ENCODE measurements around the gene CCDC197.

The CCDC197 gene

DNA sequence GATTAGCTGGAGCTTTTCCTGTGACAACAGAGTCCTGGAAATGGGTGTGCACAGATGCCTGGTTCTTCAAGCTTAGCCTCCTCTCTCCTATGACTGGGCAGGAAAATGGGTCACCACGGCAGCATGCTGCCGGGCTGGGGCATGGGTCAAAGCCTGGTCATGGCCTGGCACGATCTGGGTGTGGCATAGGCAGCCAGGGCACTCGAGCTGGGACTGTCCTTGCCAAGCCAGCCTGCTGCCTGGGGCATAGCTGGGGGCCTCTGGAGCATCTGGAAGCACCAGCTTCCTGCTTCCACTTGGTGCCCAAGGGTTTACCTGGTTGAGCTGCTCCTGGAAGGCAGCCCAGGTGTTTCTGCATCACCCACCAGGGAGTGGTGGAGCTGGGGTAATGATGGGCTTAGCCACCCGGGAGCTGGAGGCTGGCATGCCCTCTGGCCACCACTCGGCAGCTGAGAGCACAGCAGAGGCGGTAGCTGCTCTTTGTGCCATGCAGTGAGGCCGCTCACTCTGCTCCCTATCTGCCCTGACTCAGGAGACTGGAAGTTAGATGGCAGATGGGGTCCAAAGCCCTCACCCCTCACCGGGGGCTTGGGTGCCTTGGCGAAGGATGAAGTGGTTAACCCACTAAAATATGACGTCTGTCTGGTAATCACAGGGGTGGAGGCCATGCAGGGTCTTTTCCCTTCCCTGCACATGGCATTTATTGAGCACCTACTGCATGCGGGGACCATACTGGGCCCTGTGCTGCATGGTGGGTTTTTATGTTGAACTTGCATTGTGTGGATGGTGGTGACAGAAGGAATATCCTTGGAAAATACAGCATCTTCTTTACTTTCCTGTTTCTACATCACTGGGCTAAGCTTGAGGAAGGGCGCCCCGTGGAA lies 30.7 kb downstream of the CCDC197 start:
- DNase-seq = no peak

DNA sequence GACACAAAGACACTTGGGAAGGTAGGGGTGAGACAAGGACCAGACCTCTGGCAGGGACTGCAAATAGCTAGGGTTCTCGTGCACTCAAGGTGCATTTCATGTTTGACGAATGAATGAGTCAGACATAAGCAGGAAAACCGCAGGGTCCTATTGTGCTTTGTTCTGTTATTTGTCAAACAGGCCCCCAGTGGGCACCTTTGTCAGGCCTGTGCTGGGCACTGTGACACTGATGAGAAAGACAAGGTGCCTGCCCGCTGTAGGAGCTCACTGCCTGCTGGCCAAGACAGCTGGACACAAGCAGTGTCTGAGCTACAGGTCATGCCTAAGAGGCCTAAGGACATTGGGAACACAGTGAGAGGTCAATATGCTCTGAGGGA lies 31.3 kb downstream of the CCDC197 start:
- DNase-seq = peak; percentile 71

DNA sequence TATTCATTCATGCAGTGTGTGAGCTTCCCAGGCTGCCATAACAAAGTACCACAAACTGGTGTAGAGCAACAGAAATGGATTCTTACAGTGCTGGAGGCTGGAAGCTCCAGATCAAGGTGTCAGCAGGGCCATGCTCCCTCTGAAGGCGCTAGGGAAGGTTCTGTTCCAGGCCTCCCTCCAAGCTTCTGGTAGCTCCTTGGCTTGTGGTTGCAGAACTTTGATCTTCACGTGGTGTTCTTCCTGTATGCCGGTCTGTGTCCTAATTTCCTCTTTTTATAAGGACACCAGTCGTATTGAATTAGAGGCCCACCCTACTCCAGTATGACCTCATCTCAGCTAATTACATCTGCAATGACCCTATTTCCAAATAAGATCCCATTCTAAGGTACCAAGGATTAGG lies 32.2 kb downstream of the CCDC197 start:
- DNase-seq = no peak

DNA sequence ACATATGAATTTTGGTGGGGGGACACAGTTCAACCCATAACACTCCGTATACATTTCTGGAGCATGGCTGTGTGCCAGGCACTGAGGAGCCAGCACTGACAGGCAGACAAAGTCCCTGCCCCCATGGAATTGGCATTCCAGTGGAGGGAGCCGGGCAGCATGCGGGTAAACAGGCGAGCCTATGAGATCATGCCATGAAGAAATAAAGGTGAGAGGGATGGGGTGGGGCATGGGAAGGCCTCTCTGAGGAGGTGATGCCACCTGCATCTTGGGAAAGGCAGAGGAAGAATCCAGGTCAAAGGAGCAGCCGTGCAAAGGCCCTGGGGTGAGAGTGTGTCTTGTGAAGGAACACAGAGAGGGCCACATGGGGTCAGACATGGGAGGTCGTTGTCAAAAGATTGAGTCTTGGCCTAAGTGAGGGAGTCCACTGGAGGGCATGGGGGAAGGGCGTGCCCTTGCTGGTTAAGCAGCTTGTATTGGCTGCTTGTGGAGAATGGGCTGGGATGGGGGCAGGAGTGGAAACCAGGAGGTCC lies 32.6 kb downstream of the CCDC197 start:
- DNase-seq = no peak

DNA sequence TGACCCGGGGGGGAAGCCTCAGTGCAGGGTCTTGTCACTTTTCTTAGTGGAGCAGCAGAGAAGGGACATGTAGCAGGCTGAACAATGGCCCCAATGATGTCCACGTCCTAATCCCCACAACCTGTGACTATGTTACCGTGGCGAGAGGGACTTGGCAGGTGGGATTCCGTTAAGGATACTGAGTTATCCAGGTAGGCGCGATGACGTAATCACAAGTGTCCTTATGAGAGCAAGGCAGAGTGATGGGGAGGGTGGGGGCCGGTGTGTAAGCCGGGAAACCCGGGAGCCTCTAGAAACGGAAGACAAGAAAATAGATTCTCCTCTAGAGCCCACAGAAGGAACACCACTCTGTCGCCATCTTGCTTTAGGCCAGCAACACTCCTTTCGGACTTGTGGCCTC lies 33.5 kb downstream of the CCDC197 start:
- DNase-seq = no peak

DNA sequence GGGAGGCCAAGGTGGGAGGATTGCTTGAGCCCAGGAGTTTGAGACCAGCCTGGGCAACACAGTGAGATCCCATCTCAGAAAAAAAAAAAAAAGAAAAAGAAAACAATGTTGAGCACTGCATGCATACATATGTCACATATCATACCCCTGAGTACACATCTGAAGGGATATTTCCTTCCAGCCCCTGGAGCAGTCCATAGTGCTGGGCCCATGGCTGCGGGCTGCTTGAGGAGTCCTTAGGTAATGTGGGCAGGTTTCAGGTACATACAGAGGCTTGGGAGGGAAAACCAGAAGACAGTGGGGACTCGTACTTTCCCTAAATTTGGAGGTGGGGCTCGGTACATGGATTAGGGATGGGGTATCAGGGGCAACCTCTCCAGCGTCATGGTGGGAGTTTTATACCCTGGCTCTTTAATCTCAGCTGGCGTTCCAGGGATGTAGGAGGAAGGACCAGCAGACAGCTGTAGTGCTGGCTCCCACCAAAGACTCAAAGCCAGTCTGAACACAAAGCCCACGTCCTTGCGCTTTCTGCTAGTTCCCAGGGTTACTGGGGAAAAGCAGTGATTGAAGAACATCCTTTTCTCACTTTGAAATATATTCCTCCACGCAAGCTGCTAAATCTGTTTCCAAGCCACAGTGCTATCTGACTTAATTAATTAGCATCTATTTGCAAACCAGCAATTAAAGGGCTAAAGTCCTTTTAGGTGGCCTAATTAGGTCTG lies 34.2 kb downstream of the CCDC197 start:
- no peak for DNase-seq

DNA sequence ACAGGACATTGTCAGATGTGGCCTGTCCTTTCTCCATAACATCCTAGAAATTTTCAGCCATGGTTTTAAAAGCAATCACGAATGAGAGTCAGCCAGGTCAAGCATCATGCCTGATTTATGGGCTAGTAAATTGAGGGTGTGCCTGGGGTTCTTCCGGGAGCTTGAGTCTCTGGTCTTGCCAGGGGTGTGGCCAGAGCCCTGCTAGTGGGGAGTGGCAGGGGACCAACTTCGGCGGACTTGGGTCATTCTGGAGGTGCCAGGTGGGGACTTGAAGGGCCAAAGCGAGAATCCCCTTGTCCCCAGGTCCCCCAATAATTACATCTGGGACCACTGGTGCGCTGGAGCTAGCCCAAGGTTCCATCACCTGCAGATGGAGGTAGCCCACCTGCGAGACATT lies 34.8 kb downstream of the CCDC197 start:
- no peak for DNase-seq

DNA sequence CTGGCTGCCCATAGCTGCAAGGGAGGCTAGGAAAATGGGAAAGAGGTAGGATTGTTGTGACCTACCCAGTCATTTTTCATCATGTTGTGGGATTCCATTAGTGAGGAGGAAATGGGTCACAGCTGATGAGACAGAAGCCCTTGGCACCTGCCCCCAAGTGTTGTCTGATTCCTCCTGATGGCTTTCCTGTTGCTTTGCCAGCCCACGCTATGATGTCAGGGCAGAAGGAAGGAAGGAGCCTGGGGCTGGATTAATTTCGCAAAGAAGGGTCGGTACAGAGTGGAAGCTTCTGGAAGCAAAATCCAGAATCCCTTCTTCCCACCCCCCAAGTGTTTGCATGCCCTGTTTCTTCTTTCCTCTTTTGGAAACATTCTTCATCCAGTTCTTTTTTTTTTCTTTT lies 37.8 kb downstream of the CCDC197 start:
- DNase-seq = no peak

DNA sequence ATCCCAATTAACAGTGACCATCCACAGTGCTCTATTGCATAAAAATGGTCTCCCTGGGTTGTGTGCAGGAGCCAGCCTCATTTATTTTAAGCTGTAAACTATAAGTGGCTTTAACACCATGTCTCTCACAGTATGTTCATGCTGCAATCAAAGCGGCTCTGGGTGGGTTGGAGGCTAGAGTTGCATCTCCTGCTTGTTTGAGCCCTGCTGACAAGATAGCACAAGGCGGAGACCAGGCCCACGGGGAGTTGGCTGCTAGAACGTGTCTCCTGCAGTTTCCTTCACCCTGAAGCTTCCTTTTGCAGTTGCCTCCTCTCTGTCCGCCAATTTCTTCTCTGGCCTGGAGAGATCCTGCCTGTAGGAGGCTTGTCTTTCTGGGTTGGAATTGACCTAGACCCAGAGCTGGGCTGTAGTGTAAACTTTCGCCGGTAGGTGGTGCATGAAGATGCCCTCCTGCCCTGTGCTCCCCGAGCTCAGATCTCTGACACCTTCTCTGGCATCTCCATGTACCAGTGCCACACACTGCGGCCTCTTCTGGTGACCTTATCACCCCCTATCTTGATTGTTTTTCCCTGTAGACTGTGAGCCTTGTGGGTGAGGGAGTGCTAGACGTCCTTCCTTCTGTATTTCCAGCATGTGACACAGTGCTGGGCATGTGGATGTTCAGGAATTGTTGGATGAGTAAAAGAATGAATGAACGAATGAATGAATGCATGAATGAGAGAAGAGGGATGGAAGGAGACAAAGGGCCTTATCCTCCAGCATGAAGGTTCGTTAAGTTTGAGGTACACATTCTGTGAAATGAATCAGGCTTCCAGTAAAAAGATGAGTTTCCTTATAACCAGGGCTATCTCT lies 39.4 kb downstream of the CCDC197 start:
- DNase-seq = peak; percentile 90

DNA sequence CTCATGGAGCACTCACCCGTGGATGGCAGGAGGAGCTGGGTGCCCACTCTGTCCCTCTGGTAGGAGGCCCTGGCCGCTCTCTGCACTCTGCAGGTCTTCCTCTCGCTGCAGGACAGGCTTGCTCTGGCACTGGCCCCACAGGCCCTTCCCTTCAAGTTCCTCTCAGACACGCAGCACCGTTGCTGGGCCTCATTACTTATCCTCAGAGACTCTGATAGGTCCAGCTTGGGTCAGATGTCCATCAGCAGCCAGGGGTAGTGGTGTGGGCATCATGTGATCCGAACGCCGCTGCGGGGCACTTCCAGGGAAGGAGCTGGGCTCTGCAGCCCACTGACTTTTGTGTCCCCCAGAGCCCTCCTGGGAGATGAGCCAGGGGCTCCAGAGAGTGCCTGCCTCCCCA lies 40.9 kb downstream of the CCDC197 start:
- peak; percentile 51 for DNase-seq

DNA sequence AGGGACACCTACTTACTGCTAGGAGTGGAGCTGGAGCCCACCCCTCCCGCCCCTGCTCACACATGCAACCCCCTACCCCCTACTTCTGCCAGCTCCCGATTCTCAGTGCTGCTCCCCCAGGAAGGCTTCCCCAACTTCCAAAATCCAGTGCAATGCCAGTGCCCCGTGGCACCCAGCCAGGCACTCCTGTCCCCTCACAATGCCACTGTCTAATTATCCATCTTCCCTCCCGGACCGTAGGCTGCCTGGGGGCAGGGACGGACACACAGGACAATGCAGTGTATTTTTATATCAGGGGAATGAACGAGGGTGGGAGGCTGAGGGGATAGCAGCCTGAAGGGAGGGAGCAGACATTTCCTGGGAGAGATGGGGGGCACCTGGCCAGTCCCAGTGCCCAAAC lies 41.4 kb downstream of the CCDC197 start:
- no peak for DNase-seq

DNA sequence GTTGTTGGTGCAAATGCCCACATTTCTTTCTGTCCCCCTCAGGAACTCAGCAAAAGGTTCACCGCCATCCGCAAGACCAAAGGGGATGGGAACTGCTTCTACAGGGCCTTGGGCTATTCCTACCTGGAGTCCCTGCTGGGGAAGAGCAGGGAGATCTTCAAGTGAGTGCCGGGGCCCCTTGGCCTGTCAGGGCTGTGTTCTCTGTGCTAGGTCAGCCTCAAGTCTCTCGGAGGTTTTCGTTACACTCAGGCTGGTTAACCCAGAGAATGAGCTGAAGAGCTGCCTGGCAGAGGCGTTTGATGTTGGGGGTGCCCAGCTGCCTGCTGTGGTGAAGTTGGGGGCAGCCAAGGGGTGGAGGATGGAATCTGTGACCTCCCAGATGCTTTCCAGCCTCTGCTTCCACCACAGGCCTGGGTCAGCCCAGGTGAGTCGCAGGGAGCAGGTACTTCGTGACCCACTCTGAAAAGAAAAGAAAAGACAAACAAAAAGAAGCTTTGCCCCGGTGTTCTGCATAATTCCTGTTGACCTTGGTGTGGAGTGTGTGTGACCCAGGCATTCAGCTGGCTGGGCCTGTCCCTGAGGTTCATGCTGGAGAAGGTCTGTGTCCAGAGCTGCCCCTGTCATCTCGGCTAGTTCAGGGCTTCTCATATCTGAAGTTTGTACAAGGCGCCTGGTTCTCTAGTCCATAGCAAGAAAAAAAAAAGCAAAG lies 42.0 kb downstream of the CCDC197 start:
- peak; percentile 36 for DNase-seq

DNA sequence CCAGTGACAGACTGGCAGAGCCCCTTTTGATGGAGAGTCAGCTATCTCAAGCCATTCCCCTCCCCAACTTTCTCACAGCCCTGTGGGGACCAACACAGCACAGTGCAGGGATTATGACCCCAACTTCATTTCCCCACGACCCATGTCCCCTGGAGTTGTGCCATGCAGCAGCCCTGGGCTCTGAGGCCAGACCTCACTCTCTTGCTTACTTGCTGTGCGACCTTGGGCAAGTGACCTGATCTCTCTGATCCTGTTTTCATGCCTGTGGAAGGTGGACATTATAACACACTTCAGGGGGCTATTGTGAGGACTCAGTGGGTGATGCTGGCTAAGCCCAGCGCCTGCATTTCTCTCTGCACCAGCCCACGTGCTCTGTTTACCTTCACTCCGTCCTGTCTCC lies 43.1 kb downstream of the CCDC197 start:
- DNase-seq = peak; percentile 35

DNA sequence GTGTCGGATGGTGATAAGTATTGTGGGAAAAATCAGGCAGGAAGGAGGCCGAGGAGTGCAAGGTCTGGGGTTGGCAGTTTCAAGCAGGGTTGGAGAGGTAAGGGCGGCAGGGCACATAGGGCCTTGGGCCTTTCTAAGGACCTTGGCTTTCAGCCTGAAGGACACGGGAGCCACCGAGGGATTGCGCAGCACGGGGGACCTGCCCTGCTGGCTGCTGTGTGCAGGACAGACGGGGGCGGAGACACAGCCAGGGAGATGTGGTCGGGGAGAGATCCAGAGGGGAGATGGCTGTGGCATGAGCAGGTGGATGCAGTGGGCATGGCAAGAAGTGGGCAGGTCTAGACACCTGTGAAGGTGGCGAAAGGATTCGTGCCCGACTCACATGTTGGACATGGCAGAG lies 43.7 kb downstream of the CCDC197 start:
- DNase-seq = peak; percentile 43

DNA sequence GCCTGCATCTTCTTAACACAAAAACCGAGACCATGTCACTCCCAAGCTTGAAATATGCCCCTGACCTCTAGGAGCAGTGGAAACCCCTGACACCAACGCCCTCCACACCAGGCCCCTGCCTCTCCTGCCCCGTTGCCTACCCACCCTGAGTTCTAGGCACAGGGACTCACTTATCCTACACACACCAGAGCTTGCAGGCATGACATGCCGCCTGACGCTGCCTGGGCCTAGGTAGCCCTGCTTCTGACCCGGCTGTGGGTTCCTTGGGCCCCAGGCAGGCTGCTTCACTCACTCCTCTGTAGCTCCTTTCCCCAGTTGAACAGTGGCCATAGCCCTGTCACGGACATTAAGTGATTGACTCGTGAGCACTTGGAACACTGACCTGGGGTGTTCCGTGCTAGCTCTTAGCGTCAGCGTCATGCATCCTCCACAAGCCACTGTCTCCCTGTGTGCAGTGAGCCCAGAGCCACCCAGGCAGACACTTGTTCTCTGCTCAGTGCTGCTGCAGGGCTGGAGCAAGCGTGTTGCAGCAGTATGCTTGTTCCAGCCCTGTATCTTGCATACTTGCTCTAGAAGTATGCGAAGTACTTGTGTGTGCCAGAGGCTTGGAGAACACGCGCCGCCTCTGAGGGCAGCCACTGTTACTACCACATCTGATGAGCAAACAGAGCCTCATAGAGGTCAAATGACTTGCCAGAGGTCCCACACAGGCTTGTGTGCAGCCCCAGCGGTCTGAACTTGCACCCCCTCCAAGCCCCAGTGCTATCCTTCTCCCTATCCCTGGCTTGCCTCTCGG lies 44.6 kb downstream of the CCDC197 start:
- DNase-seq = peak; percentile 56

DNA sequence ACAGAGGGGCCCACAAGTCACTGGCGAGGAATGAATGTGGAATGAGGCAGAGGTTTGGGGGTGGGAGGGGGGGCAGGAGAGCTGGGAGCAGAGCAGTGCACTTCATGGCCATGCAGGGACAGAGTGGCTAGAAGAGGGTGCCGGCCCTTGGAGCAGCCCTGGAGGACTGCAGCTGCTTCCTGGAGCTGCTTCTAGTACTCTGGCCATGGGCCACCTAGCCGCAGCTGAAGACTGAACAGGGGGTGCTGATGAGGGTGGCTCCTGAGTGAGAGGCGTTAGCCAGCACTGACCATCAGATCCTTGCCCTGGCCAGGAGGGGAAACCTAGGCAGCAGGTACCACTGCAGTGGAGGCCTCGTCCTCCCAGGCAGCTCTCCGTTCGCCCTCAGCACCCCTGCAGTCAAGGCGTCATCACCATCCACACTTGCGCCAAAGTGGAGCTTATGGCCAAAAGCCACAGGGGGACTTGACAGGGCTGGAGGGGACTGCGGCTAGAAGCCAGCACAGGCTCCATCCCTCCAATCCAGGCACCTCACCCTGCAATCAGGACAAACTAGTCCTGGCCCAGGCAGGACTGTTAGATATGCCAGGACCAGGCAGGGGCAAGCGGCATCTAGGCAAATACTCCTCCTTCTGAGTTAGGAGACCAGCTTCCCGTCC lies 45.5 kb downstream of the CCDC197 start:
- DNase-seq = peak; percentile 45

DNA sequence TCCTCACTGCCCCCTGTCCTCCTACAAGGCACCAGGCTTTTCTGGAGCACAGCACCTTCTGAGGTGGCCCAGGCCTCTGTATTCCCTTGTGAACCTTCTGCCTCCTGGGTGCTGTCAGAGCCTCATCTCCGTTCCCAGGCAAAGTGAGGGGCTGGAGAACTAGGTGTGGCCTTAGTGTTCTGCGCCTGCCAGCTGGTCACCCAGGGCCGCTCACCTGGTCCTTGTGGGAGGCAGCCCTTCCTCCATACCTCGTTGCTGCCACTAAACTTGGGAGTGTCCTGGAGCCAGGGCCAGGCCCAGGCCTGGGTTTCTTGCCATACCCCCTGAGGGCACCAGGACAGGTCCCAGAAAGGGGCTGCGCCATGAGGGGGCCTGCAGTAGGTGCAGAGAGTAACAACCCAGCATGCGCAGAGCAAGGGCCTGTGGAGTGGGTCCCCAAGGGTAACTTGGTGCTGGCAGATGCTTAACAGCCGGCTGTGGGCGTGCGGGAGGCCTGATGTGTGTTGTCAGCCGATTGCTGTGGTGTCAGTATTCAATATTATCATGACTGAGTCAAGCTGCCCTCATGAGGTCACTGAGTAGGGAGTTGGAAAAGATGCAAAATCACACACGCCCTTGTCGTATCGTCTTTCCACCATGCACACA lies 46.1 kb downstream of the CCDC197 start:
- DNase-seq = peak; percentile 43

DNA sequence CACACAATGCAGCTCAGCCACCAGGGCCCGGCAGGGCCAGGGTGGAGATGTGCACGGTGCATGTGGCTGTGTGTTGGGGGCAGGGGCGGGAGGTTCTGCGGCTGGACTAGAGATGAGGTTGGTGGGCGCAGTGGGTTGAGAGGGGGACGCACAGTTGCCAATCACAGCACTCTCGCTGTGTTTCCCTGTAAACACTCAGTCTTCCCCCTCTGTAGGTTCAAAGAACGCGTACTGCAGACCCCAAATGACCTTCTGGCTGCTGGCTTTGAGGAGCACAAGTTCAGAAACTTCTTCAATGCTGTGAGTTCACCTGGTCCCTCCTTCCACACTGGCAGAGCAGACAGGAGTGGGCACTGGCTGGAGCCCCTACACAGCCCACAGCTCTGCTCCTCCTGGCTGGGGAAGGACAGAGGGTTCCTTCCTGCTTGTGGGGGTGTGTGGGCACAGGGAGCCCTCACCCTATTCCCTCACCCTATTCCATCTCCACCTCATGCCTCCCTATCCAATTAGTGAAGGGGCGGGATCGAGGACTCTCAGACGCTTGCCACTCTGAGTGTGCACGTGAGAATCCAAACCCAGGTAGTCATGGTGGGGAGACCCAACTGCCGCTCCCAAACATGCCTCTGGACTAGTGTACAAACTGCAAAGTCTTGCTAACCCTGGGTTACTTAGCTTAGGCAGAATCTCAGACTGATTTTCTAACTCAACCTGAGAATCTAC lies 46.8 kb downstream of the CCDC197 start:
- DNase-seq = peak; percentile 43

DNA sequence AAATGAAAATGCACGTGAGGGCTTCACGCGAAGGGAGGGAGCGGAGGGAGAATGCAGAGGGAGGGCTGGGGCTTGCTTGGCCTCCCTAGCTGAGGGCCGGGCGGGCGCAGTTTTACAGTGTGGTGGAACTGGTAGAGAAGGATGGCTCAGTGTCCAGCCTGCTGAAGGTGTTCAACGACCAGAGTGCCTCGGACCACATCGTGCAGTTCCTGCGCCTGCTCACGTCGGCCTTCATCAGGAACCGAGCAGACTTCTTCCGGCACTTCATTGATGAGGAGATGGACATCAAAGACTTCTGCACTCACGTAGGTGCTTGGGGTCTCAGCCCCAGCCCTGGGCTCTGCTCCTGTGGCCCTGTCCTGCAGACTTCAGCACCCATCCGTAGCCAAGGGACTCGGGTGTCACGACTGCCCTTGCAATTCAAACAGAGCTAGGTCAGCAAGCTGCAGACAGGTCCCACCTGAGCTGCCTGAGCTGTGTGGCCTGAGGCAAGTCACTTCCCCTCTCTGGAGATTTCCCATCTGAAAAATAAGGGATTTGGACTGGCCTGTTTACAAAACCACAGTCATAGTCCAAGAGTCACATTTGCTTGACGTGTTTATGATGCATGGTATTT lies 47.5 kb downstream of the CCDC197 start:
- DNase-seq = peak; percentile 49
